Nephron (organoid): Measurements from ENCODE around the gene CYP26A1.

Experiments used
- H3K27ac Mint-ChIP-seq, 3 experiments: 2 replicates each; pipeline ENCODE4 v1.8.0; 2020; ENCODE audit warnings: mixed read lengths in 3 of 3, mild to moderate bottlenecking in 2 of 3, moderate library complexity in 1 of 3
- H3K27me3 Mint-ChIP-seq: 2 replicates; pipeline ENCODE4 v1.8.0; 2021; ENCODE audit warnings: low read depth, mild to moderate bottlenecking, moderate library complexity, mixed read lengths
- H3K36me3 Mint-ChIP-seq: 2 replicates; pipeline ENCODE4 v1.8.0; 2020; ENCODE audit warnings: low read depth, mixed read lengths
- H3K4me1 Mint-ChIP-seq: 2 replicates; pipeline ENCODE4 v1.8.0; 2020; ENCODE audit warnings: mixed read lengths
- H3K4me3 Mint-ChIP-seq, 3 experiments: 2 replicates each; pipeline ENCODE4 v1.8.0; 2020; ENCODE audit warnings: mild to moderate bottlenecking in 3 of 3, mixed read lengths in 3 of 3, moderate library complexity in 2 of 3
- H3K9me3 Mint-ChIP-seq: 2 replicates; pipeline ENCODE4 v1.8.0; 2020; ENCODE audit warnings: mixed read lengths
- TF ChIP-seq, protein P1 (sequence below), 3 experiments: fragments of 200-600 bp; sonication (generic); IDR thresholded peaks; one replicate each; pipeline ENCODE4 v1.5.0; 2021; ENCODE audit warnings: antibody characterized with exemption in 3 of 3; ENCODE audit not compliant: unreplicated experiment in 3 of 3

Gene CYP26A1

DNA sequence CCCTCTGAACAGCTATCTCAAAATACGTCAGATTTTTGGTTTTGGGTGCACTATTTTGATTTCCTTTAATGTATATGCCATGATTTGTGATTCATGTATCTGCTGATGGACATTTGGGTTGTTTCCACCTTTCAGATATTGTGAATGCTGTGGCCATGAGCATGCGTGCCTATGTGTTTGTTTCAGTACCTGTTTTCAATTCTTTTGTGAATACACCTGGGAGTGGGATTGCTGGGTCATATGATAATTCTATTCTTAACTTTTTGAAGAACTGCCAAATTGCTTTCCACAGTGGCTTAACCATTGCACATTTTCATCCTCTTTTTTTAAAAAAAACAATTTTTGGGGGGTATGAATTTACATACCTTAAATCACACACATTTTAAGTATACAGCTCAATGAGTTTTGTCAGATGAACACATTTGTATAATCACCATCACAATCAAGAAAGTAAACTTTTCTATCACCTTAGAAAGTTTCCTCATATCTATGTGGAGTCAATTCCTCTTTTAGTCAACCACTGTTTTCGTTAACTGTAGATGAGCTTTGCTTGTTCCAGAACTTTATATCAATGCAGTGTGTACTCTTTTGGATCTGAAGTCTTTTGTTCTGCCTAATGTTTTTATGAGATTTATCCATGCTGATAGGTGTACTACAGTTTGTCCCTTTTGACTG is 36.9 kb downstream of the CYP26A1 start:
- TF ChIP-seq, protein P1, sequence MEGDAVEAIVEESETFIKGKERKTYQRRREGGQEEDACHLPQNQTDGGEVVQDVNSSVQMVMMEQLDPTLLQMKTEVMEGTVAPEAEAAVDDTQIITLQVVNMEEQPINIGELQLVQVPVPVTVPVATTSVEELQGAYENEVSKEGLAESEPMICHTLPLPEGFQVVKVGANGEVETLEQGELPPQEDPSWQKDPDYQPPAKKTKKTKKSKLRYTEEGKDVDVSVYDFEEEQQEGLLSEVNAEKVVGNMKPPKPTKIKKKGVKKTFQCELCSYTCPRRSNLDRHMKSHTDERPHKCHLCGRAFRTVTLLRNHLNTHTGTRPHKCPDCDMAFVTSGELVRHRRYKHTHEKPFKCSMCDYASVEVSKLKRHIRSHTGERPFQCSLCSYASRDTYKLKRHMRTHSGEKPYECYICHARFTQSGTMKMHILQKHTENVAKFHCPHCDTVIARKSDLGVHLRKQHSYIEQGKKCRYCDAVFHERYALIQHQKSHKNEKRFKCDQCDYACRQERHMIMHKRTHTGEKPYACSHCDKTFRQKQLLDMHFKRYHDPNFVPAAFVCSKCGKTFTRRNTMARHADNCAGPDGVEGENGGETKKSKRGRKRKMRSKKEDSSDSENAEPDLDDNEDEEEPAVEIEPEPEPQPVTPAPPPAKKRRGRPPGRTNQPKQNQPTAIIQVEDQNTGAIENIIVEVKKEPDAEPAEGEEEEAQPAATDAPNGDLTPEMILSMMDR (IDR thresholded peaks at IDR 0.05; ENCODE audit: unreplicated experiment in 3 of 3), result no peak

DNA sequence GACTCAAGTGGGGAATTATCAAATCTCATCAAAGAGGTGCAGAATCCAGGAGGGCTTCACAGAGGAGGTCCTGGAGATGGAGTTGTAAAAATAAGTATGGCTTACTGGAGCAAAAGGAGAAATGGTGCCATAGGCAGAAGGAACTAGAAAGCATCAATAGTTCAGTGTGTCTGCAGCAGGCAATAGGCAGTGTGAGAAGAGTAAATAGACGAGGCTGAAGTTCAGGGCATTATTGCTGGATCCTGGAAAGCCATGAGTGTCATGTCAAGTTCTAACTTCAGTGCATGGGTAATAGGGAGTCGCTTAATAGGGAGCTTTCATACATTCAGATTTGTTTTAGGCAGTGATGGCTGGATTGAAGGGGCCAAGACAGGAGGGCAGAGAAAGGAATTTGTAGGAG is 39.3 kb downstream of the CYP26A1 start:
- Mint-ChIP-seq H3K36me3 (no peaks in the 10 kb centered on the region), H3K27me3 (no peaks in the 10 kb centered on the region), H3K4me1 (peaks cover 2% of the 10 kb centered on the region), H3K9me3 (peaks cover 16% of the 10 kb centered on the region), H3K4me3 (no peak overlapping the region), H3K27ac (no peak overlapping the region)
- TF ChIP-seq, protein P1 (IDR thresholded peaks at IDR 0.05; ENCODE audit: unreplicated experiment in 3 of 3), result no peak

More for the DNA sequence above, 36.9 kb downstream of the CYP26A1 start:
- no peaks in the 10 kb centered on the region for H3K36me3 Mint-ChIP-seq
- no peak overlapping the region for H3K4me3 Mint-ChIP-seq
- H3K27ac Mint-ChIP-seq, result no peak overlapping the region
- no peaks in the 10 kb centered on the region for H3K27me3 Mint-ChIP-seq
- peaks cover 22% of the 10 kb centered on the region for H3K9me3 Mint-ChIP-seq
- H3K4me1 Mint-ChIP-seq, result no peaks in the 10 kb centered on the region

DNA sequence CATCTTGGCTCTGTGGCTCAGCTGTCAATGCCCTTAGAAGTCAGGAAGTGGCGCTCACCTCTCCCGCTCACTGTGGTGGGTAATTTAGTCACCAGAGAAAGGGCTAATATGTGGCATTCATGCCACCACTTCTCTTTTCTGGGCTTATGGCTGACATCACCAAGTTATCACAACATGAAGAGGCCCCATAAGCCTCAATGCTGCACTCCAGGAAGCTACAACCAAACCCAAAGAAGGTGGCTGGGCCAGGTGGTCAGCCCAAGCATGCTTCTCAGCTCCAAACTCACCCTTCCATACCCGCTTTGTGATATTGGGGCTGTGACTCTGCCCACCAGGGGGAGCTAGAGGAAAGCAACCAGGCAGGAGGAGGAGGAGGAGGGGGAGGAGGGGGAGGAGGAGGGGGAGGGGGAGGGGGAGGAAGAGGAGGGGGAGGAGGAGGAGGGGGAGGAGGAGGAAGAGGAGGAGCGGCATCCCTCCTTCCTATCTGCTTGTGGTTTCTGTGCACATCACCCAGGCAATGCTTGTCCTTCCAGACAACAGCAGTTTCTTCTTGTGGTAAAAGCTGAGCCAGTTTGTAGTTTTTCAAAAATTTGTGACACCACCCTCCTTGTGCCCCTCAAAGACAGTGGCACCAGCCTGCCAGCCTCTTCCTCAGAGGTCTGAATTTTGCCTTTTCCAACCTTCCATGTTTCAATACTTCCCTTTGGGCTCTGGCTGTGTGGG is 42.1 kb downstream of the CYP26A1 start:
- Mint-ChIP-seq H3K4me3 (no peak overlapping the region), H3K27ac (no peak overlapping the region)

DNA sequence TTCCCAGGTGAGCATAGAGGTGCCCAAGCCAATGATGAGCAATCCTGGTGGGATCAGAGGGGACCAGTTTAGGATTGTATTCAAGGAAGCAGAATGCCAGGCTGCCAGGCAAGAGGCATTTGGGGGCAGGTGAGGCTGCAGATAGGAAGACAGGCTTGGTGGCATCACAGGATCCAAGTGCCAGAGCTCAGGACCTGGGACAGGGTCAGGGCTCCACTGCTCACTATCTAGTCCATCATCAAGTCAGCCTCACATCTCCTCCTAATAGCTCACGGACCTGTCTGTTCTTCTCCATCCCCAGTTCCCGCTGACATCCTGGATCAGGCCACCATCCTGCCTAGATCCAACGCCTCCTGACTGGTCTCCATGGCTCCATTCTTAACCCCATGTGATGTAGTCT is 47.6 kb downstream of the CYP26A1 start:
- TF ChIP-seq, protein P1 (IDR thresholded peaks at IDR 0.05; ENCODE audit: unreplicated experiment in 3 of 3), result no peak
- no peak overlapping the region for H3K27ac Mint-ChIP-seq

More for the DNA sequence above, 42.1 kb downstream of the CYP26A1 start:
- Mint-ChIP-seq H3K4me1 (peaks cover 4% of the 10 kb centered on the region), H3K27me3 (peaks cover 7% of the 10 kb centered on the region), H3K36me3 (no peaks in the 10 kb centered on the region), H3K9me3 (peaks cover 4% of the 10 kb centered on the region)
- TF ChIP-seq, protein P1 (IDR thresholded peaks at IDR 0.05; ENCODE audit: unreplicated experiment in 3 of 3), result peak in 2 of 3 experiments; percentile 10 to 20

DNA sequence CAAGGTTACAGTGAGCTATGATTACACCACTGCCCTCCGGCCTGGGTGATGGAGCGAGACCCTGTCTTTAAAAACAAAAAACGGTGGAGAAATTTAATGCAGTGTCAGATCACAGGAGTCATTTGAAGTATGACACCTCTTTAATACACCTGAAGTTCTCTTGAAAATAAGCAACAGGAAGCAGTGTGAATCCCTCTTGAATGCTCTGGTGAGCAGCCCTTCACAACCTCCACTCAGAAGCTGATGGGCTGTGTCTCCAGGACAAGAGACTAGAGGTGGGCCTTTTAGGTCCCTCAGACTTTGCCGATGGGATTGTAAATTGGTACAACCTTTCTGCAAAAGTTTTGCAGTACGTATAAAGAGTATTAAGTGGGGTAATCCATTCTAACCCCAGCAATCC is 50.1 kb downstream of the CYP26A1 start:
- Mint-ChIP-seq H3K36me3 (peaks cover 8% of the 10 kb centered on the region), H3K4me3 (no peak overlapping the region), H3K27me3 (peaks cover 10% of the 10 kb centered on the region), H3K27ac (no peak overlapping the region), H3K9me3 (peaks cover 23% of the 10 kb centered on the region), H3K4me1 (no peaks in the 10 kb centered on the region)
- TF ChIP-seq, protein P1 (IDR thresholded peaks at IDR 0.05; ENCODE audit: unreplicated experiment in 3 of 3), result no peak

More for the DNA sequence above, 47.6 kb downstream of the CYP26A1 start:
- Mint-ChIP-seq H3K36me3 (peaks cover 6% of the 10 kb centered on the region), H3K4me3 (no peak overlapping the region), H3K9me3 (peaks cover 10% of the 10 kb centered on the region), H3K27me3 (peaks cover 10% of the 10 kb centered on the region), H3K4me1 (peaks cover 4% of the 10 kb centered on the region)
